ENCODE data around the gene TTLL8. TPM values are rescaled to one million over a fixed set of nuclear protein-coding genes. Genes with fewer than 3 reads are reported as not detected.
A peak's percentile ranks its signal among the peaks of the same experiment; 100 is the strongest.

Gene TTLL8
- total RNA-seq (2012; rRNA removed), result not detected in 2 replicates

DNA sequence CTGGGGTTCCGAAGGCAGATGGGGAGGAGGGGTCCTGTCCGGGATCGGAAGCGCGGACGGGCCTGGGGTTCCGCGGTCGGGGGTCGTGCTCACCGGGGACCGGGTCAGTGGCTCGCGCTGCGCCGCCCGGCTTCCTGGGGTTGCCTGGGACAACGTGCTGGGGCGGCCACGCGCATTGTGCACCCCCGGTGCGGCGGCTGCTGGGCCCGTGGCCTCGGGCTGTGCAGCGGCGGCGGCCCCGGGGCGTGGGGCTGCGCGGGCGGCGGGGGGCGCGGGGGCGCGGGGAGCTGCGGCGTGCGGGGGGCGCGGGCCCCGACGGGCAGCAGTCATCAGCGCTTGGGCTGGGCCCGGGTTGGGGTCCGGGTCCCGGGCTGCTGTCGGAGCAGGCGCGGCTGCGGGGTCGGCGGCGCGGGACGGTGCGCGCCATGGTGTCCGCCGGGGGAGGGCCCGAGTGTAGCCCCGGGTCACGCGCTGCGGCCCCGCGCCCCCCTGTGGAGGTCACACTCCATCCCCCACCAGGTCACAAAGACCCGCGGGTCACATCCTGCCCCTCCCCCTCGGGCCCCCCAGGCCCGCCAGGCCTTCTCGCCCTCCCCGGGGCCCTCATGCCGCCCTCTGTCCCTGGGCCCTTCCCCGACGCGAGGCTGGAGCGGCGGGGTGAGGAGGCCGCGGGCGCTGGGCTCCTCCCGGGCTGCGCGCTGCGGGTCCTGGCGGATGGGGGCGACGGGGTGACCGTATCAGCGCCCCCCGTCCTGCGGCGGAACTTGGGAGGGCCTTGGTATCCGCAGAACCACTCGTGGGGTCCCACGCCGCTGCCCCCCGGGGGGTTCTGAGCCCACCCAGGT is at the start of gene TTLL8:
Gene TTLL8, minus strand, starts transcription at position 238 of the 845 bp plus-strand sequence.
- peak within 1 kb of the TSS; percentile 47 for H3K4me2 ChIP-seq (ENCODE audit: low read length)
- no peaks in the 10 kb centered on the region for H3K9me3 ChIP-seq (replicated peaks; ENCODE audit: low read length)
- H3K4me3 ChIP-seq (ENCODE audit: low read length), result no peak within 1 kb of the TSS
- peaks cover 36% of the 10 kb centered on the region for H3K27me3 ChIP-seq (ENCODE audit: control insufficient read depth, insufficient read depth, low read length)
- no peak within 1 kb of the TSS for H3K9ac ChIP-seq (ENCODE audit: low read depth, low read length)
- no peaks in the 10 kb centered on the region for H3K36me3 ChIP-seq (ENCODE audit: insufficient read depth, low read length)
- no peaks in the 10 kb centered on the region for H3K4me1 ChIP-seq (ENCODE audit: control insufficient read depth, insufficient read depth, low read length)

GRCh38 chr22:50107529-50107928 is 49.4 kb upstream of the TTLL8 start:
- Histone ChIP-seq H3K4me2 (ENCODE audit: low read length) (no peak overlapping the region), H3K9ac (ENCODE audit: low read depth, low read length) (no peak overlapping the region), H3K4me1 (ENCODE audit: control insufficient read depth, insufficient read depth, low read length) (peaks cover 8% of the 10 kb centered on the region), H3K9me3 (replicated peaks; ENCODE audit: low read length) (no peaks in the 10 kb centered on the region), H3K27me3 (ENCODE audit: control insufficient read depth, insufficient read depth, low read length) (peaks cover 10% of the 10 kb centered on the region), H3K36me3 (ENCODE audit: insufficient read depth, low read length) (no peaks in the 10 kb centered on the region), H3K4me3 (ENCODE audit: low read length) (no peak overlapping the region)

- H3K9me3 ChIP-seq (replicated peaks; ENCODE audit: low read length), result no peaks in the 10 kb centered on the region
- H3K4me3 ChIP-seq (ENCODE audit: low read length), result no peak overlapping the region
- no peaks in the 10 kb centered on the region for H3K4me1 ChIP-seq (ENCODE audit: control insufficient read depth, insufficient read depth, low read length)
- H3K27me3 ChIP-seq (ENCODE audit: control insufficient read depth, insufficient read depth, low read length), result peaks cover 23% of the 10 kb centered on the region
- H3K4me2 ChIP-seq (ENCODE audit: low read length), result no peak overlapping the region
- no peak overlapping the region for H3K9ac ChIP-seq (ENCODE audit: low read depth, low read length)
- no peaks in the 10 kb centered on the region for H3K36me3 ChIP-seq (ENCODE audit: insufficient read depth, low read length)
These were observed 47.4 kb upstream of the TTLL8 start for GRCh38 chr22:50105208-50106100.

DNA sequence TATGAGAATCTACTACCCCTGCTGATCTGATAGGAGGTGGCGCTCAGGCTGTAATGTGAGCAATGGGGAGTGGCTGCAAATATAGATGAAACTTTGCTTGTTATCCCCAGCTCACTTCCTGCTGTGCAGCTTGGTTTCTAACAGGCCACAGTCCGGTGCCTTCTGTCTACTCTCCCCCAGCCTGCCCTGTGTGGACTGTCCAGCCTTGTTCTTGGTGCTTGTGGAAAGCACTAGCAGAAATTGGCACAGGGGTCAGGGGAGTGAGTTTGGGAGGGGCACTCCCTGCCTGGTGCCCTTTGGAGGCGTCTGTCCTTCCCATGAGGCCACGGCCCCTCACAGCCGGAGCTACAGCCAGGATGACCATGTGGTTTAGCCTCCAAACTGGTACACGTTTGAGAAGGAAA is 46.0 kb upstream of the TTLL8 start:
- Histone ChIP-seq H3K9ac (ENCODE audit: low read depth, low read length) (no peak overlapping the region), H3K9me3 (replicated peaks; ENCODE audit: low read length) (no peaks in the 10 kb centered on the region), H3K27me3 (ENCODE audit: control insufficient read depth, insufficient read depth, low read length) (peaks cover 27% of the 10 kb centered on the region), H3K36me3 (ENCODE audit: insufficient read depth, low read length) (no peaks in the 10 kb centered on the region), H3K4me2 (ENCODE audit: low read length) (no peak overlapping the region), H3K4me3 (ENCODE audit: low read length) (no peak overlapping the region), H3K4me1 (ENCODE audit: control insufficient read depth, insufficient read depth, low read length) (no peaks in the 10 kb centered on the region)

- Histone ChIP-seq H3K4me1 (ENCODE audit: control insufficient read depth, insufficient read depth, low read length) (no peaks in the 10 kb centered on the region), H3K27me3 (ENCODE audit: control insufficient read depth, insufficient read depth, low read length) (peaks cover 26% of the 10 kb centered on the region), H3K4me2 (ENCODE audit: low read length) (no peak overlapping the region), H3K9ac (ENCODE audit: low read depth, low read length) (no peak overlapping the region), H3K4me3 (ENCODE audit: low read length) (no peak overlapping the region), H3K9me3 (replicated peaks; ENCODE audit: low read length) (no peaks in the 10 kb centered on the region), H3K36me3 (ENCODE audit: insufficient read depth, low read length) (no peaks in the 10 kb centered on the region)
These were observed 44.8 kb upstream of the TTLL8 start for GRCh38 chr22:50102946-50103345.

DNA sequence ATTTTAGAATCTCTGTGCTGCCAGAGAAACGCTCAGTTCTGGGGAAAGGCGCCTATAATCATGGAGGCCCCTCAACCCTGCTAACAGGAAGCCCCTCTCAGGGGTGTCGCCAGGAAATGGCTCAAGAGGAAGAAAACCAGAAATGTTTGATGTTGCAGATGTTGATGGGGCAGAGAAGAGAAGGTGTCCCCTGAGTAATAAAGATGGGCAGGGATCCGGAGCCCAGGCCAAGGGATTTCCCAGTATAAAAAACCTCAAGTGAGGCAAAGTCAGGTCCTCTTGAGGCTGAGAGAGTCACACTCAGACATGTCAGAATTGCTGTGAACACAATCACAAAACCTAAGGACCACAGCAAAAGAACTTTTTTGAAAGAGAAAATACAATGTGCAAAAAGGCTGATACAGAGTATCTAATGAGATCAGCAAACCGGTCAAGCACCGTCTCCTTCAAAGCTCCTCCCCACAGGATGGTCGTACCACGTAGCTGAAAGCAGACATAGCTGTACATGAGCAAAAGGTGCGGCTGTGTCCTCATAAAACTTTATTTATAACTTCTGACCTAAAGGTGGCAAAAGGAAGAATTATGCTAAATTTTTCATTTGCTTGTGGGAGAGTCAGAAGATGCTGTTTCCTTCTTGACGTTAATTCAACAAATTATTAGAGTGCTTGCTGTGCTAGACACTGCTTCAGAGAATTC is 43.9 kb upstream of the TTLL8 start:
- Histone ChIP-seq H3K27me3 (ENCODE audit: control insufficient read depth, insufficient read depth, low read length) (peaks cover 32% of the 10 kb centered on the region), H3K4me3 (ENCODE audit: low read length) (no peak overlapping the region), H3K4me2 (ENCODE audit: low read length) (no peak overlapping the region), H3K4me1 (ENCODE audit: control insufficient read depth, insufficient read depth, low read length) (no peaks in the 10 kb centered on the region), H3K9me3 (replicated peaks; ENCODE audit: low read length) (no peaks in the 10 kb centered on the region), H3K9ac (ENCODE audit: low read depth, low read length) (no peak overlapping the region), H3K36me3 (ENCODE audit: insufficient read depth, low read length) (no peaks in the 10 kb centered on the region)

GRCh38 chr22:50098052-50098451 is 40.0 kb upstream of the TTLL8 start:
- Histone ChIP-seq H3K9me3 (replicated peaks; ENCODE audit: low read length) (no peaks in the 10 kb centered on the region), H3K4me2 (ENCODE audit: low read length) (no peak overlapping the region), H3K27me3 (ENCODE audit: control insufficient read depth, insufficient read depth, low read length) (peaks cover 57% of the 10 kb centered on the region), H3K9ac (ENCODE audit: low read depth, low read length) (no peak overlapping the region), H3K4me3 (ENCODE audit: low read length) (no peak overlapping the region), H3K36me3 (ENCODE audit: insufficient read depth, low read length) (no peaks in the 10 kb centered on the region), H3K4me1 (ENCODE audit: control insufficient read depth, insufficient read depth, low read length) (no peaks in the 10 kb centered on the region)

GRCh38 chr22:50092342-50092741 is 34.2 kb upstream of the TTLL8 start:
- H3K36me3 ChIP-seq (ENCODE audit: insufficient read depth, low read length), result no peaks in the 10 kb centered on the region
- H3K4me1 ChIP-seq (ENCODE audit: control insufficient read depth, insufficient read depth, low read length), result no peaks in the 10 kb centered on the region
- no peaks in the 10 kb centered on the region for H3K9me3 ChIP-seq (replicated peaks; ENCODE audit: low read length)
- no peak overlapping the region for H3K4me3 ChIP-seq (ENCODE audit: low read length)
- H3K27me3 ChIP-seq (ENCODE audit: control insufficient read depth, insufficient read depth, low read length), result peaks cover 50% of the 10 kb centered on the region
- H3K9ac ChIP-seq (ENCODE audit: low read depth, low read length), result no peak overlapping the region
- H3K4me2 ChIP-seq (ENCODE audit: low read length), result no peak overlapping the region

- H3K36me3 ChIP-seq (ENCODE audit: insufficient read depth, low read length), result no peaks in the 10 kb centered on the region
- no peak overlapping the region for H3K9ac ChIP-seq (ENCODE audit: low read depth, low read length)
- H3K9me3 ChIP-seq (replicated peaks; ENCODE audit: low read length), result no peaks in the 10 kb centered on the region
- H3K27me3 ChIP-seq (ENCODE audit: control insufficient read depth, insufficient read depth, low read length), result peaks cover 43% of the 10 kb centered on the region
- H3K4me1 ChIP-seq (ENCODE audit: control insufficient read depth, insufficient read depth, low read length), result no peaks in the 10 kb centered on the region
- no peak overlapping the region for H3K4me3 ChIP-seq (ENCODE audit: low read length)
- no peak overlapping the region for H3K4me2 ChIP-seq (ENCODE audit: low read length)
These were observed 33.1 kb upstream of the TTLL8 start for GRCh38 chr22:50091092-50091768.

GRCh38 chr22:50090412-50090714 is 32.3 kb upstream of the TTLL8 start:
- H3K4me3 ChIP-seq (ENCODE audit: low read length), result no peak overlapping the region
- peaks cover 34% of the 10 kb centered on the region for H3K27me3 ChIP-seq (ENCODE audit: control insufficient read depth, insufficient read depth, low read length)
- H3K4me2 ChIP-seq (ENCODE audit: low read length), result no peak overlapping the region
- no peaks in the 10 kb centered on the region for H3K9me3 ChIP-seq (replicated peaks; ENCODE audit: low read length)
- no peaks in the 10 kb centered on the region for H3K36me3 ChIP-seq (ENCODE audit: insufficient read depth, low read length)
- H3K9ac ChIP-seq (ENCODE audit: low read depth, low read length), result no peak overlapping the region
- H3K4me1 ChIP-seq (ENCODE audit: control insufficient read depth, insufficient read depth, low read length), result no peaks in the 10 kb centered on the region

All from skeletal muscle satellite cell (primary cell).